Hematopoietic multipotent progenitor cell treated with erythropoietin and hydrocortisone succinate and interleukin-3 and kit ligand, for 4 days (in vitro differentiated cells): ENCODE measurements around the gene SPART.
"Not testable (repeated sequence)": the region's sequence is repeated elsewhere in the genome, so short reads cannot be mapped to it uniquely, and the experiment has no call there.

ENCODE experiments used
- DNase-seq: peaks from one replicate; pipeline ENCODE4 v3.0.0-alpha.2; 2015

Gene SPART

DNA sequence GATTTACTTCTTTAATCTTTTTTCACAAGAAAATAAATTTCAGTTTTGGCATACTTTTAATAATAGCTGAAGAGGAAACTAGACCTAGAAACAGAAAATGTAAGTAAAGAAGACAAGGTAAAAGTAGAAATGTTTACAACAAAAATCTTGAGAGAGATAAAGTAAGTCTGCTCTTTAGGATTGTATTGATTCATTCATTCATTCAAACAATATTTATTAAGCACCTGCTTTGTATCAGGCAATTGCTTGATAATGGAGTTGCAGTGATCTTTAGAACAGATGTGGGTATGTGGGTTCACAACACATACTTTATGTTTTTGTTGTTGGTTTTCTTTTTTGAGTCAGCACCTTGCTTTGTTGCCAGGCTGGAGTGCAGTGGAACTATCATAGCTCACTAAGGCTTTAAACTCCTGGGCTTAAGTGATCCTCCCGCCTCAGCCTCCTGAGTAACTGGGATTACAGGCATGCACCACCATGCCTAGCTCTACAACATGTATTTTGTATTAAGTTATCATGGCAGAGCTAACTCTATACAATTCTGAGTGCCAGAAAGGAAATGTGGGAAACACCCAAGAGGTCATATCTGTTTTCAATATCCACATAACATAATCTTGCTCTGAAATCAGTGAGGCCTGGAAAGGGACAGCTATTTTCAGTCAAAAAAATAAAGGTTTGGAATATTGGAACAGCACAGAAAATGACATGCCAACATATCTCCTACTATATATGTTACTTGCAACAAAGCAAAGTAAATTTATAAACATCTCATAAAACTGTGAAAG lies 8.8 kb upstream of the SPART start:
- DNase-seq = no peak

GRCh38 chr13:36353001-36353400 lies 6.8 kb upstream of the SPART start:
- DNase-seq = no peak

GRCh38 chr13:36352350-36352749 lies 6.2 kb upstream of the SPART start:
- no peak for DNase-seq

- no peak for DNase-seq
Measured at GRCh38 chr13:36347531-36348210, 1.5 kb upstream of the SPART start.

- peak; percentile 89 for DNase-seq
Measured at GRCh38 chr13:36345438-36346221, 564 bp downstream of the SPART start.

GRCh38 chr13:36344886-36345437 lies 1.2 kb downstream of the SPART start:
- peak; percentile 55 for DNase-seq

GRCh38 chr13:36344173-36344572 lies 2.0 kb downstream of the SPART start:
- peak; percentile 56 for DNase-seq

DNA sequence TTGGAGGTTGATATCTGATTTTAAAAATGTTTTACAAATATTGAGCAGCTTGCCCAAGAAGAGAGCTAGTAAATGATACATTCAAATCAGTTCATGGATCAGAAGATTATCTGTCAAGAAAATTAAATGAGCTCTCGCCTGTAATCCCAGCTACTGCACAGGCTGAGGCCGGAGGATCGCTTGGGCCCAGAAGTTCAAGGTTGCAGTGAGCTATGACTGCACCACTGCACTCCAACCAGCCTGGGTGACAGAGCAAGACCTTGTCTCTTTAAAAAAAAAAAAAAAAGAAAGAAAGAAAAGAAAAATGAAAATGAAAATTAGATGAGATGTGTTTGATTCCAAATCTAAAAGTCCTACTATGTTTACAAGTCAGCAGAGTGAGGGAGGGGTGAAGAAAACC lies 2.4 kb downstream of the SPART start:
- no peak for DNase-seq

- DNase-seq = no peak
Measured at GRCh38 chr13:36342715-36343114, 3.5 kb downstream of the SPART start.

DNA sequence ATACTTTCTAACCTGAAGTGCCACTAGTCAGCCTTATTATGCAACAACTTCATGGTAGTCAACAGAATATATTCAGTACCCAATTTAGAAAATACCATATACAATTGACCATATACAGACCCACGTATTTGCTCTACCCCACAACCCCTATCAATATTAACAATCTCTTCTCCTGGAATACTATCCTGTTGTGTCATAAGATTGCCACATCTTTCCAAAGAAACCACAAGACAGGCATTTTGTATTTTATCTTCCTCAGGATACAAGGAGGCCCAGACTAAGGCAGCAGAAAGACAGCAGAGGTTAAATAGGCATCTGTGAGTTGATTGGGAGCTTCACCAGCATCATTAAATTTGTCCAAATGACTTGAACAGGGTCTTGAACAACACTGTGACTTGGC lies 4.5 kb downstream of the SPART start:
- DNase-seq = no peak

- DNase-seq = no peak
Measured at GRCh38 chr13:36339600-36340155, 6.5 kb downstream of the SPART start.

- DNase-seq = no peak
Measured at GRCh38 chr13:36337938-36338641, 8.1 kb downstream of the SPART start.

- no peak for DNase-seq
Measured at GRCh38 chr13:36332986-36333385, 13.2 kb downstream of the SPART start.

GRCh38 chr13:36332255-36332654 lies 13.9 kb downstream of the SPART start:
- not testable (repeated sequence) for DNase-seq

- DNase-seq = no peak
Measured at GRCh38 chr13:36331280-36331679, 14.9 kb downstream of the SPART start.

DNA sequence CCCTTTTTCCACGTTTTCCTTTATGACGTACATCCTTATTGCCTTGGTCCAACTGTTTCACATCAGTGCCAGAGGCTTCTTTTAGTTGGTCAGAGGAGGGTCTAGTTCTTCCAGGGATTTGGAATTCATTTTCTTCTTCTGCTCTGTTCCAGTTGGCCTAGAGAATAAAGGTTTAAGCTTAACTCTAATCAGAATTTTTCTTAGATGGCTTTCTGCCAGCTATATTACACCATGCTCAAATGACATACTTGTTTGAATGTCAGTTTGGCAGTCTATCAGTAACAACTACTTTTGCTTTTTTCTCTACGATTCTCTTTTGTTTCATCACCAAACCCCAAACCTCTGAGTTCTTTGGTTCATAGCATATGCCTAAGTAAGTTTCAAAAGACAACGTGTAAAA lies 16.8 kb downstream of the SPART start:
- no peak for DNase-seq

GRCh38 chr13:36328821-36329220 lies 17.4 kb downstream of the SPART start:
- DNase-seq = no peak

DNA sequence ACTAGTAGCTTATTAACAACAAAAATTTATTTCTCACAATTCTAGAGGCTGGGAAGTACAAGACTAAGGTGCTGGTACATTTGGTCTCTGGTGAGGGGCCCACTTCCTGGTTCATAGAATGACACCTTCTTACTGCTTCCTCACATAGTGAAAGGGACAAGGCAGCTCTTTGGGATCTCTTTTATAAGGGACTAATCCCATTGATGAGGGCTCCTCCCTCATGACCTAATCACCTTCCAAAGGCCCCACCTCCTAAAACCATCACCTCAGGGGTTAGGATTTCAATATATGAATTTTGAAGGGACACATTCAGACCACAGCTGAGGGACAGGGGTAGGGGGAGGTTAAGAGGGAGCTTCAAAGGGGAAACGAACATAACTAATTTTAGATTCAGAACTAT lies 20.3 kb downstream of the SPART start:
- DNase-seq = no peak

DNA sequence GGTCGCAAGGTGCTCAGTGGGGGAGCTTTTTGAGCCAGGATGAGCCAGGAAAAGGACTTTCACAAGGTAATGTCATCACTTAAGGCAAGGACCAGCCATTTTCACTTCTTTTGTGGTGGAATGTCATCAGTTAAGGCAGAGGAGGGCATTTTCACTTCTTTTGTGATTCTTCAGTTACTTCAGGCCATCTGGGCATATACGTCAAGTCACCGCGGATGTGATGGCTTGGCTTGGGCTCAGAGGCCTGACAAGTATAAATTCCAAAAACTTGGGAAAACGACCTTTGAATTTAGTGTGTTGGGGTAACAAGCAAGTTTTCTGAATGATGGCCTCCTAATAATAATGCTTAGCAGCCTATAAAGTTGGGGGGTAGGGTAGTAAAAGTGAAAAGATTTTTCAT lies 21.3 kb downstream of the SPART start:
- DNase-seq = not testable (repeated sequence)

- DNase-seq = no peak
Measured at GRCh38 chr13:36323951-36324566, 22.1 kb downstream of the SPART start.

GRCh38 chr13:36323408-36323807 lies 22.8 kb downstream of the SPART start:
- no peak for DNase-seq

DNA sequence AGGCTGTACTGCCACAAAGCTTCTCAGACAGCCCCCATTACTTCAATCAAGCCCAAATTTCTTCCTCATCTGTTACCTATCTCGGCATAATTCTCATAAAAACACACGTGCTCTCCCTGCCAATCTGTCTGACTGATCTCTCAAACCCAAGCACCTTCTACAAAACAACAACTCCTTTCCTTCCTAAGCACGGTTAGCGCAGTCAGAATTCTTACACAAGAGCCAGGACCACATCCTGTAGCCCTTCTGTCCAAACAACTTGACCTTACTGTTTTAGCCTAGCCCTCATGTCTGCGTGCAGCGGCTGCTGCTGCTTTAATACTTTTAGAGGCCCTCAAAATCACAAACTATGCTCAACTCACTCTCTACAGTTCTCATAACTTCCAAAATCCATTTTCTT lies 26.4 kb downstream of the SPART start:
- DNase-seq = peak; percentile 28
